ENCODE results near the gene MEI1.

GRCh38 chr22:41813726-41814410 is 114.6 kb downstream of the MEI1 start:
- TF ChIP-seq, protein P1, sequence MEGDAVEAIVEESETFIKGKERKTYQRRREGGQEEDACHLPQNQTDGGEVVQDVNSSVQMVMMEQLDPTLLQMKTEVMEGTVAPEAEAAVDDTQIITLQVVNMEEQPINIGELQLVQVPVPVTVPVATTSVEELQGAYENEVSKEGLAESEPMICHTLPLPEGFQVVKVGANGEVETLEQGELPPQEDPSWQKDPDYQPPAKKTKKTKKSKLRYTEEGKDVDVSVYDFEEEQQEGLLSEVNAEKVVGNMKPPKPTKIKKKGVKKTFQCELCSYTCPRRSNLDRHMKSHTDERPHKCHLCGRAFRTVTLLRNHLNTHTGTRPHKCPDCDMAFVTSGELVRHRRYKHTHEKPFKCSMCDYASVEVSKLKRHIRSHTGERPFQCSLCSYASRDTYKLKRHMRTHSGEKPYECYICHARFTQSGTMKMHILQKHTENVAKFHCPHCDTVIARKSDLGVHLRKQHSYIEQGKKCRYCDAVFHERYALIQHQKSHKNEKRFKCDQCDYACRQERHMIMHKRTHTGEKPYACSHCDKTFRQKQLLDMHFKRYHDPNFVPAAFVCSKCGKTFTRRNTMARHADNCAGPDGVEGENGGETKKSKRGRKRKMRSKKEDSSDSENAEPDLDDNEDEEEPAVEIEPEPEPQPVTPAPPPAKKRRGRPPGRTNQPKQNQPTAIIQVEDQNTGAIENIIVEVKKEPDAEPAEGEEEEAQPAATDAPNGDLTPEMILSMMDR (IDR thresholded peaks at IDR 0.05 in 4 of 5, conservative IDR thresholded peaks at IDR 0.05 in 1 of 5), result no peak
- TF ChIP-seq POLR2A (IDR thresholded peaks at IDR 0.05), result no peak

Measured in gastrocnemius medialis (tissue), 4 donors.